ENCODE results near the gene SLC13A2. TPM values are rescaled to one million over a fixed set of nuclear protein-coding genes. Genes with fewer than 3 reads are reported as not detected.

The SLC13A2 gene
- total RNA-seq, 1 donor from 2014 or later = not detected

- Histone ChIP-seq H3K9ac (ENCODE audit: low read length) (no peak overlapping the region), H3K4me1 (ENCODE audit: insufficient read depth, low read length) (no peaks in the 10 kb centered on the region), H3K27ac (ENCODE audit: low read depth, low read length) (no peak overlapping the region), H2AFZ (ENCODE audit: low read depth, low read length) (no peak overlapping the region), H3K27me3 (ENCODE audit: insufficient read depth, low read length) (peaks cover 2% of the 10 kb centered on the region), H3K4me2 (ENCODE audit: low read length) (no peak overlapping the region), H3K36me3 (ENCODE audit: insufficient read depth, low read length) (no peaks in the 10 kb centered on the region), H4K20me1 (ENCODE audit: insufficient read depth, low read length) (no peaks in the 10 kb centered on the region), H3K9me3 (ENCODE audit: insufficient read depth, low read depth, low read length) (no peaks in the 10 kb centered on the region), H3K4me3 (ENCODE audit: insufficient read depth, low read depth, low read length) (no peak overlapping the region), H3K79me2 (ENCODE audit: insufficient read depth, low read length) (no peaks in the 10 kb centered on the region)
- Mint-ChIP-seq H3K36me3 (ENCODE audit: low read depth, unreplicated experiment) (peaks cover 3% of the 10 kb centered on the region), H3K27ac (ENCODE audit: unreplicated experiment) (no peak overlapping the region), H3K27me3 (ENCODE audit: low read depth, unreplicated experiment) (peaks cover 46% of the 10 kb centered on the region), H3K9me3 (ENCODE audit: unreplicated experiment) (no peaks in the 10 kb centered on the region), H3K4me3 (ENCODE audit: unreplicated experiment) (no peak overlapping the region), H3K4me1 (ENCODE audit: low read depth, unreplicated experiment) (no peaks in the 10 kb centered on the region)
- DNase-seq (ENCODE audit: low read depth) (no peak), FAIRE-seq (no peak)
- no peak for TF ChIP-seq EZH2 (IDR thresholded peaks at IDR 0.05; ENCODE audit: insufficient read depth, low read length)
- TF ChIP-seq CTCF (IDR thresholded peaks at IDR 0.05; ENCODE audit: insufficient read depth, low read depth, low read length) = no peak
Measured at GRCh38 chr17:28538296-28538895, 65.0 kb downstream of the SLC13A2 start.

- Mint-ChIP-seq H3K36me3 (ENCODE audit: low read depth, unreplicated experiment) (no peaks in the 10 kb centered on the region), H3K27me3 (ENCODE audit: low read depth, unreplicated experiment) (peaks cover 39% of the 10 kb centered on the region), H3K27ac (ENCODE audit: unreplicated experiment) (no peak overlapping the region), H3K9me3 (ENCODE audit: unreplicated experiment) (no peaks in the 10 kb centered on the region), H3K4me3 (ENCODE audit: unreplicated experiment) (no peak overlapping the region), H3K4me1 (ENCODE audit: low read depth, unreplicated experiment) (no peaks in the 10 kb centered on the region)
- TF ChIP-seq CTCF (IDR thresholded peaks at IDR 0.05; ENCODE audit: insufficient read depth, low read depth, low read length) = no peak
- no peak for TF ChIP-seq EZH2 (IDR thresholded peaks at IDR 0.05; ENCODE audit: insufficient read depth, low read length)
- no peaks in the 10 kb centered on the region for H3K36me3 ChIP-seq (ENCODE audit: insufficient read depth, low read length)
- H3K9me3 ChIP-seq (ENCODE audit: insufficient read depth, low read depth, low read length) = no peaks in the 10 kb centered on the region
- H2AFZ ChIP-seq (ENCODE audit: low read depth, low read length) = no peak overlapping the region
- no peaks in the 10 kb centered on the region for H4K20me1 ChIP-seq (ENCODE audit: insufficient read depth, low read length)
- no peaks in the 10 kb centered on the region for H3K4me1 ChIP-seq (ENCODE audit: insufficient read depth, low read length)
- H3K79me2 ChIP-seq (ENCODE audit: insufficient read depth, low read length) = no peaks in the 10 kb centered on the region
- peaks cover 2% of the 10 kb centered on the region for H3K27me3 ChIP-seq (ENCODE audit: insufficient read depth, low read length)
- FAIRE-seq (no peak), DNase-seq (ENCODE audit: low read depth) (no peak)
- no peak overlapping the region for H3K9ac ChIP-seq (ENCODE audit: low read length)
- no peak overlapping the region for H3K4me2 ChIP-seq (ENCODE audit: low read length)
- no peak overlapping the region for H3K4me3 ChIP-seq (ENCODE audit: insufficient read depth, low read depth, low read length)
- no peak overlapping the region for H3K27ac ChIP-seq (ENCODE audit: low read depth, low read length)
Measured at GRCh38 chr17:28540231-28540630, 66.8 kb downstream of the SLC13A2 start.

GRCh38 chr17:28541439-28541838 lies 68.0 kb downstream of the SLC13A2 start:
- no peak for FAIRE-seq
- Histone ChIP-seq H2AFZ (ENCODE audit: low read depth, low read length) (no peak overlapping the region), H3K4me3 (ENCODE audit: insufficient read depth, low read depth, low read length) (no peak overlapping the region), H3K79me2 (ENCODE audit: insufficient read depth, low read length) (no peaks in the 10 kb centered on the region), H3K27me3 (ENCODE audit: insufficient read depth, low read length) (no peaks in the 10 kb centered on the region), H4K20me1 (ENCODE audit: insufficient read depth, low read length) (no peaks in the 10 kb centered on the region), H3K9ac (ENCODE audit: low read length) (no peak overlapping the region), H3K27ac (ENCODE audit: low read depth, low read length) (no peak overlapping the region), H3K4me1 (ENCODE audit: insufficient read depth, low read length) (no peaks in the 10 kb centered on the region), H3K9me3 (ENCODE audit: insufficient read depth, low read depth, low read length) (no peaks in the 10 kb centered on the region), H3K4me2 (ENCODE audit: low read length) (no peak overlapping the region), H3K36me3 (ENCODE audit: insufficient read depth, low read length) (no peaks in the 10 kb centered on the region)
- no peaks in the 10 kb centered on the region for H3K4me1 Mint-ChIP-seq (ENCODE audit: low read depth, unreplicated experiment)
- H3K4me3 Mint-ChIP-seq (ENCODE audit: unreplicated experiment) = no peak overlapping the region
- no peaks in the 10 kb centered on the region for H3K36me3 Mint-ChIP-seq (ENCODE audit: low read depth, unreplicated experiment)
- no peaks in the 10 kb centered on the region for H3K9me3 Mint-ChIP-seq (ENCODE audit: unreplicated experiment)
- H3K27me3 Mint-ChIP-seq (ENCODE audit: low read depth, unreplicated experiment) = peaks cover 30% of the 10 kb centered on the region
- H3K27ac Mint-ChIP-seq (ENCODE audit: unreplicated experiment) = no peak overlapping the region
- no peak for DNase-seq (ENCODE audit: low read depth)
- TF ChIP-seq EZH2 (IDR thresholded peaks at IDR 0.05; ENCODE audit: insufficient read depth, low read length) (no peak), CTCF (IDR thresholded peaks at IDR 0.05; ENCODE audit: insufficient read depth, low read depth, low read length) (no peak)

All from astrocyte (in vitro differentiated cells and primary cell).